Measurements from ENCODE around the gene GNAS. TPM values are rescaled to one million over a fixed set of nuclear protein-coding genes. Genes with fewer than 3 reads are reported as not detected.

The GNAS gene
- total RNA-seq, 2 experiments from 2014 or later, result 638 to 913 TPM

DNA sequence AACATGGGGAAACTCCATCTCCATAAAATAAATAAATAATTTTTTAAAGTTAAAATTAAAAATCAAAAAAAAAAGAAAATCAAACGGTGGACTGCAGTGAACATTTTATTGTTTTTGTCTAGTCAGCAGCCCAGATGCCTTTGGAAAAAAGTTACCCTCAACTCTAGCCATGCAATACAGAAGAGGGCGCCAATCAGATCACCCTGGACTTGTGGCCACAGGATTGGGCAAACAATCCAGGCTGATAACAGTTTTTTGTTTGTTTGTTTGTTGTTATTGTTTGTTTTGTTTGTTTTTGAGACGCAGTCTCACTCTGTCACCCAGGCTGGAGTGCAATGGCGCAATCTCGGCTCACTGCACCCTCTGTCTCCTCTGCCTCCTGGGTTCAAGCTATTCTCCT, 98.1 kb downstream of the GNAS start:
- Histone ChIP-seq H3K4me1 (ENCODE audit: insufficient read depth, low read length, poor library complexity, severe bottlenecking) (peaks cover 7% of the 10 kb centered on the region), H3K9me3 (ENCODE audit: low read length) (no peaks in the 10 kb centered on the region), H3K27ac (ENCODE audit: low read depth, low read length, poor library complexity, severe bottlenecking) (no peak overlapping the region), H4K20me1 (ENCODE audit: insufficient read depth, low read length) (no peaks in the 10 kb centered on the region), H3K9me2 (ENCODE audit: insufficient read depth, low read length) (no peaks in the 10 kb centered on the region), H3K4me3 (ENCODE audit: low read depth, low read length, poor library complexity, severe bottlenecking) (no peak overlapping the region), H3K36me3 (ENCODE audit: insufficient read depth, low read length) (no peaks in the 10 kb centered on the region), H3K79me2 (ENCODE audit: insufficient read depth, low read depth, low read length) (no peaks in the 10 kb centered on the region), H3K4me2 (ENCODE audit: low read length) (no peak overlapping the region), H2AFZ (ENCODE audit: low read length) (no peak overlapping the region)
- BruUV-seq (replicated peaks), result no TSS peak
- TF ChIP-seq EZH2phosphoT487 (IDR thresholded peaks at IDR 0.05; ENCODE audit: borderline replicate concordance, low read depth, low read length) (no peak), CTCF (conservative IDR thresholded peaks at IDR 0.05; ENCODE audit: low read length) (peak; percentile 45; the same call in 1 of the 2 replicates)
- POLR2A ChIA-PET, result interaction anchor here (0.6 kb wide), 1 partner anchor 132 kb away, joined by 3 read pairs; no protein-coding TSS in a partner anchor
- CTCF ChIA-PET (ENCODE audit: unreplicated experiment), result no interaction called here
- DNase-seq (ENCODE audit: low spot score), result no peak
- intact Hi-C loops (cut with micrococcal nuclease; ENCODE audit: unreplicated experiment), result no loop called here

DNA sequence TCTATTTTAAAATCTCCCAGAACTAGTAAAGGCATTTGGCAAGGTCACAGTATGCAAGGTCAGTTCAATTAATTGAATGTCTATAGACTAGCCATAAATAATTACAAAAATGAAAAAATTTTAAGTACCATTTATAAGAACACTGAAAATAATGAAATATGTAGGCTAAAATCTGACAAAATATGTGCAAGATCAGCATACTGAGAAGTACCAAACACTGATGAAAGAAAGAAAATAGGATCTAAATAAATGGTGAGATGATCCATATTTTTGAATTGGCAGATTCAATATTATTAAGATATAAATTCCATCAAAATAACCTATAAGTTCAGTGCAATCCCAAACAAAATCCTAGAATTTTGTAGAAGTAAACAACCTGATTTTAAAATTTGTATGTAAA, 100.5 kb downstream of the GNAS start:
- CTCF ChIA-PET (ENCODE audit: unreplicated experiment), result no interaction called here

More for the DNA sequence above, 100.5 kb downstream of the GNAS start:
- H3K79me2 ChIP-seq (ENCODE audit: insufficient read depth, low read depth, low read length), result no peaks in the 10 kb centered on the region
- no peak overlapping the region for H3K4me2 ChIP-seq (ENCODE audit: low read length)
- no TSS peak for BruUV-seq (replicated peaks)
- no peaks in the 10 kb centered on the region for H3K4me1 ChIP-seq (ENCODE audit: insufficient read depth, low read length, poor library complexity, severe bottlenecking)
- H3K4me3 ChIP-seq (ENCODE audit: low read depth, low read length, poor library complexity, severe bottlenecking), result no peak overlapping the region
- no peak overlapping the region for H2AFZ ChIP-seq (ENCODE audit: low read length)
- no peaks in the 10 kb centered on the region for H3K9me2 ChIP-seq (ENCODE audit: insufficient read depth, low read length)
- no peaks in the 10 kb centered on the region for H4K20me1 ChIP-seq (ENCODE audit: insufficient read depth, low read length)
- no peaks in the 10 kb centered on the region for H3K36me3 ChIP-seq (ENCODE audit: insufficient read depth, low read length)
- intact Hi-C loops (cut with micrococcal nuclease; ENCODE audit: unreplicated experiment), result no loop called here
- POLR2A ChIA-PET, result no interaction called here
- no peak for TF ChIP-seq CTCF (conservative IDR thresholded peaks at IDR 0.05; ENCODE audit: low read length)
- no peak for TF ChIP-seq EZH2phosphoT487 (IDR thresholded peaks at IDR 0.05; ENCODE audit: borderline replicate concordance, low read depth, low read length)
- no peaks in the 10 kb centered on the region for H3K9me3 ChIP-seq (ENCODE audit: low read length)
- no peak for DNase-seq (ENCODE audit: low spot score)
- no peak overlapping the region for H3K27ac ChIP-seq (ENCODE audit: low read depth, low read length, poor library complexity, severe bottlenecking)

Measured in OCI-LY7 (cell line).